8988T (cell line): ENCODE results near the gene SLC7A9.
"Not testable (repeated sequence)": the region's sequence is repeated elsewhere in the genome, so short reads cannot be mapped to it uniquely, and the experiment has no call there.

ENCODE experiments used
- DNase-seq: peaks from one replicate; pipeline ENCODE4 v3.0.0; 2011

Gene SLC7A9

GRCh38 chr19:32869369-32869965, at the start of gene SLC7A9:
Gene SLC7A9, minus strand, starts transcription at chr19:32869767. Its CDS starts 1,233 bp downstream, at chr19:32868534.
- no peak for DNase-seq

- DNase-seq = no peak
These were observed 49.8 kb upstream of the SLC7A9 start for GRCh38 chr19:32919365-32919764.

DNA sequence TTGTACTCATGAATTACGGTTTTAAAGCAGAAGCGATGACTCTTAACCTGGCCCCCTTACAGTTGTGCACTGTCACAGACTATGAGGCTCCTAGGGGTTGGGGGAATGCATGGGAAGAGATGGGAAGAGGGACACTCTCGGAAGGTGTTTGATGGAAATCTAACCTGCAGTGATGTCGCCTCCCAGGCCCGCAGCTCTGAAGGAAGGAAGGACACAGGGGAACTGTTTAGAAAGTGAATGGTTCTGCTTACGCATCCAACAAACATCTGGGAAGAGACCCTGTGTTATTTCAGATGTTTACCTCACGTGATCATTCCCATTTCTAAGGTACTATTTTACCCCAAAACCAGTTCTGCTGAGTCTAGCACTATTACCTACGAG, 48.0 kb upstream of the SLC7A9 start:
- no peak for DNase-seq

- DNase-seq = no peak
These were observed 47.5 kb upstream of the SLC7A9 start for GRCh38 chr19:32916969-32917615.

GRCh38 chr19:32914879-32915660, 45.5 kb upstream of the SLC7A9 start:
- DNase-seq = no peak

DNA sequence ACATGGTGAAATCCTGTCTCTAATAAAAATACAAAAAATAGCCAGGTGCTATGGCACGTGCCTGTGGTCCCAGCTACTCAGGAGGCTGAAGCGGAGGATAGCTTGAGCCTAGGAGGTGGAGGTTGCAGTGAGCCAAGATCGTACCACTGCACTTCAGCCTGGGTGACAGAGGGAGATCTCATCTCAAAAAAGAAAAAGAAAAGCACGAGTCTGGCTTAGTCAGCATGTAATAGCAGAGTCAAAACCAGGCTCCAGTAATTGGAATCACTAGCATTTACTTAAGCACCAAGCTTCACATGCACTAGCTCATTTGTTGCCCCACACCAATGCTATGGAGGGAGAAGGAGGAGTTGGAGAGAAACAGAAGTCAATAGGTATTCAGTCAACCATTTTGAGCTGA, 41.9 kb upstream of the SLC7A9 start:
- DNase-seq = no peak

DNA sequence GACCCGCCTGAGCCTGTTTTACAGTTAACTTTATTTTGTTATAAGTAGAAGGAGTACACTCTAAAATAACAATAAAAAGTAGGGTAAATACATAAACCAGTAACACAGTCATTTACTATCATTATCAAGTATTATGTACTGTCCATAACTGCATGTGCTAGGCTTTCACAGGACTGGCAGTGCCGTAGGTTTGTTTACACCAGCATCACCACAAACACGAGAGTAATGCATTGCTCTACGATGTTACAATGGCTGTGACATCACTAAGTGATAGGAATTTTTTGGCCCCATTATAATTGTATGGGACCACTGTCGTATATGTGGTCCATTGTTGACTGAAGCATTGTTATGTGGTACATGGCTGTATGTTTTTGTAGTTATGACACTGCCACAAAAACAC, 41.3 kb upstream of the SLC7A9 start:
- no peak for DNase-seq

GRCh38 chr19:32910094-32910493, 40.5 kb upstream of the SLC7A9 start:
- DNase-seq = no peak

- no peak for DNase-seq
These were observed 39.7 kb upstream of the SLC7A9 start for GRCh38 chr19:32909257-32909656.

- no peak for DNase-seq
These were observed 39.1 kb upstream of the SLC7A9 start for GRCh38 chr19:32908641-32909190.

DNA sequence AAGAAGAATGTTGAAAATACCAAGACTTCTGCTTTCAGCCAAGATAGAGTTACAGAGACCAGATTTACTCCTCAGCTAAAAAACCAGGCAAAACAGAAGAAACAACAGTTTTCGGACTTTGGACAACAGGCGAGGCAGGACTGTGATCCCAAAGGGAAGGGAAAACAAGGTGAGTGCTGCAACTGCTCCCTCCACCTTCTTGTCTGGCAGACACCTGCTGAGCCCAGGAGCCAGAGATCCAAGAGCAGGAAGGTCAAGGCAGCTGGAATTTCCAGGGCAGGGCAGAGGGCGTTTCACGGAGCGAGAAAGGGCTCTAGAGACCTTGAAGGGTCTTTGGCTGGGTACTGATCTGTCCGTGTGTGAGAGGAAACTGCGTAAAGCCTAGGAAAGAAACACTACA, 32.9 kb upstream of the SLC7A9 start:
- DNase-seq = no peak

GRCh38 chr19:32901504-32902161, 32.1 kb upstream of the SLC7A9 start:
- no peak for DNase-seq

GRCh38 chr19:32896516-32897214, 27.1 kb upstream of the SLC7A9 start:
- no peak for DNase-seq

DNA sequence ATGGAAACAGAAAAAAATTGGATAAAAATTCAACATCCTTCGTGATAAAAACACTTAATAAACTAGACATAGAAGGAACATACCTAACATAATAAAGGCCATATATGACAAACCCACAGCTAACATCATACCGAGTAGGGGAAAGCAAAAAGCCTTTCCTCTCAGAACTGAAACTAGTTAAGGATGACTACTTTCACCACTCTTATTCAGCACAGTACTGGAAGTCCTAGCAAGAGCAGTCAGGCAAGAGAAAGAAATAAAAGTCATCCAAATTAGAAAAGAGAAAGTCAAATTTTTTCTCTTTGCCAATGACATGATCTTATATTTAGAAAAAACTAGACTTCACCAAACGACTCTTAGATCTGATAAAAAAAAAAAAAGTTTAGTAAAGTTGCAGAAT, 25.8 kb upstream of the SLC7A9 start:
- DNase-seq = no peak

DNA sequence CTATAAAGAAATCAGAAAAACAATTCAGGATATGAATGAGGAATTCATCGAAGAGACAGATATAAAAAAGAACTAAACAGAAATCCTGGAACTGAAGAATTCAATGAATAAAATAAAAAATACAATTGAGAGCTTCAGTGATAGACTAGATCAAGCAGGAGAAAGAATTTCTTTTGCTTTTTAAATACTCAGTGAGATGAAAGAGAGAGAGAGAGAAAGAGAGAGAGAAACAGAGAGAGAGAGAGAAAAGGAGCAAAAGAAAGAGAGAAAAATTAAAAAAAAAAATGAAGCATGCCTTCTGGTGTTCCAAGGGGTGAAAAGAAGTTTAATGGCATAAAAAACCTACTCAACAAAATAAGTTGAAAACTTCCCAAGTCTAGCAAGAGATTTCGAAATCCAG, 22.0 kb upstream of the SLC7A9 start:
- DNase-seq = no peak

DNA sequence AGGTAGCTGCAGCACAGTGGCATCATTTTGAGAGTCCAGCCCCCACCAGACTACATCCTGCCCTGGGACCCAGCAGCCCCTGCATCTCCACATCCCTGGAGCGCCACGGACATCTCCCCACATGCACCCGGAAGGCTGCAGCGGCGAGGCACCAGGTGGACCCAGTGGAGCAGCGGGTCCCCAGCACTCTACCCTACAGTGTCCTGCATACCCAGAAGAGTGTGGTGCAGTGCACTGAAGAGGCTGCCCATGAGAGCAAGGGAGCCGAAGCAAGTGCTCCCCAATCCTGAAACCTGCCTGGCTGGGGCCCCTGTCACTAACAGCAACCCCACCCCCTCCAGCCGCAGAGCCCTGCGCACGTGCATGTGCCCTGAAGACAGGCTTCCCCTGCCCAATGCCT, 21.3 kb upstream of the SLC7A9 start:
- no peak for DNase-seq

GRCh38 chr19:32890326-32890725, 20.8 kb upstream of the SLC7A9 start:
- DNase-seq = no peak

GRCh38 chr19:32889137-32889934, 19.8 kb upstream of the SLC7A9 start:
- no peak for DNase-seq

GRCh38 chr19:32887572-32888215, 18.1 kb upstream of the SLC7A9 start:
- DNase-seq = no peak

GRCh38 chr19:32886241-32886640, 16.7 kb upstream of the SLC7A9 start:
- no peak for DNase-seq

DNA sequence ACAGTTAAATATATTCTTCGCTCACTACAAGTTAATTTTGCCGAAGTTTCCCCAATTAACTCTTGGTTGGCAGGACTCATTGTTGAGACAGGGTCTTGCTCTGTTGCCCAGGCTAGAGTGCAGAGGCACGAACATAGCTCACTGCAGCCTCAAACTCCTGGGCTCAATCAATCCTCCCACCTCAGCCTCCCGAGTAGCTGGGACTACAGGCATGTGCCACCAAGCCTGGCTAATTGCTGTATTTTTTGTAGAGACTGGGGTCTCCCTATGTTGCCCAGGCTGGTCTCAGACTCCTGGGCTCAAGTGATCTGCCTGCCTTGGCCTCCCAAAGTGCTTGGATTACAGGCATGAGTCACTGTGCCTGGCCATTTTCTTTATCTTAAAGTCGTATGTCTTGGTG, 15.7 kb upstream of the SLC7A9 start:
- not testable (repeated sequence) for DNase-seq
